VCaP (cell line): ENCODE results near the gene HLA-DRB1.
"Not testable (repeated sequence)": the region's sequence is repeated elsewhere in the genome, so short reads cannot be mapped to it uniquely, and the experiment has no call there.

ENCODE experiments used
- H3K27ac ChIP-seq: fragments of 450-650 bp; 2 replicates; pipeline ENCODE4 v1.5.1; 2017
- CTCF ChIP-seq: fragments of 450-650 bp; conservative IDR thresholded peaks from 2 replicates; pipeline ENCODE4 v1.5.1; 2017; ENCODE audit warnings: mild to moderate bottlenecking, moderate library complexity

The HLA-DRB1 gene

GRCh38 chr6:32588156-32588555, 1.5 kb downstream of the HLA-DRB1 start:
- no peak overlapping the region for H3K27ac ChIP-seq
- no peak for TF ChIP-seq CTCF

GRCh38 chr6:32583527-32583898, 6.1 kb downstream of the HLA-DRB1 start:
- TF ChIP-seq CTCF, result no peak
- H3K27ac ChIP-seq, result no peak overlapping the region

GRCh38 chr6:32581315-32582095, 8.1 kb downstream of the HLA-DRB1 start:
- TF ChIP-seq CTCF, result no peak
- H3K27ac ChIP-seq, result no peak overlapping the region

- no peak overlapping the region for H3K27ac ChIP-seq
- no peak for TF ChIP-seq CTCF
Observed at GRCh38 chr6:32580593-32580992, 9.1 kb downstream of the HLA-DRB1 start.

- TF ChIP-seq CTCF, result no peak
- H3K27ac ChIP-seq, result no peak overlapping the region
Observed at GRCh38 chr6:32578962-32579361, 10.7 kb downstream of the HLA-DRB1 start.

- not testable (repeated sequence) for H3K27ac ChIP-seq
Observed at GRCh38 chr6:32577493-32577892, 12.2 kb downstream of the HLA-DRB1 start.

GRCh38 chr6:32576250-32576649, 13.4 kb downstream of the HLA-DRB1 start:
- no peak overlapping the region for H3K27ac ChIP-seq
- no peak for TF ChIP-seq CTCF

- no peak for TF ChIP-seq CTCF
- no peak overlapping the region for H3K27ac ChIP-seq
Observed at GRCh38 chr6:32570363-32570905, 19.2 kb downstream of the HLA-DRB1 start.
